Stimulated activated CD4-positive, alpha-beta T cell treated with anti-CD3 and anti-CD28 coated beads, Interleukin-2, amount 100 ng/mL, for 24 hours (primary cell): Measurements from ENCODE around the gene HFM1.
"Not testable (repeated sequence)": the region's sequence is repeated elsewhere in the genome, so short reads cannot be mapped to it uniquely, and the experiment has no call there.

Source experiments
- DNase-seq, 2 donors: peaks; one replicate each; pipeline ENCODE4 v3.0.0-alpha.2; 2020

HFM1 gene

GRCh38 chr1:91345395-91346005 lies 59.1 kb downstream of the HFM1 start:
- DNase-seq = no peak

- DNase-seq = no peak
Observed at GRCh38 chr1:91338501-91338900, 66.1 kb downstream of the HFM1 start.

GRCh38 chr1:91335603-91336002 lies 69.0 kb downstream of the HFM1 start:
- DNase-seq = no peak

- no peak for DNase-seq
Observed at GRCh38 chr1:91334856-91335255, 69.8 kb downstream of the HFM1 start.

GRCh38 chr1:91325456-91325855 lies 79.2 kb downstream of the HFM1 start:
- no peak for DNase-seq

GRCh38 chr1:91314643-91315042 lies 90.0 kb downstream of the HFM1 start:
- DNase-seq = no peak

- DNase-seq = no peak
Observed at GRCh38 chr1:91311672-91312071, 93.0 kb downstream of the HFM1 start.

GRCh38 chr1:91308544-91308943 lies 96.1 kb downstream of the HFM1 start:
- no peak for DNase-seq

GRCh38 chr1:91307784-91308409 lies 96.7 kb downstream of the HFM1 start:
- no peak for DNase-seq

GRCh38 chr1:91303165-91303564 lies 101.5 kb downstream of the HFM1 start:
- DNase-seq = no peak

- DNase-seq = not testable (repeated sequence)
Observed at GRCh38 chr1:91288843-91289553, 115.6 kb downstream of the HFM1 start.

- DNase-seq = not testable (repeated sequence)
Observed at GRCh38 chr1:91286962-91287317, 117.7 kb downstream of the HFM1 start.

- not testable (repeated sequence) for DNase-seq
Observed at GRCh38 chr1:91286259-91286961, 118.2 kb downstream of the HFM1 start.

- no peak for DNase-seq
Observed at GRCh38 chr1:91283421-91283726, 121.3 kb downstream of the HFM1 start.

GRCh38 chr1:91282695-91283420 lies 121.8 kb downstream of the HFM1 start:
- DNase-seq = peak; percentile 49 to 50

- DNase-seq = no peak
Observed at GRCh38 chr1:91281782-91282181, 122.9 kb downstream of the HFM1 start.

GRCh38 chr1:91278754-91279153 lies 125.9 kb downstream of the HFM1 start:
- DNase-seq = no peak

GRCh38 chr1:91273875-91274274 lies 130.8 kb downstream of the HFM1 start:
- DNase-seq = no peak

- no peak for DNase-seq
Observed at GRCh38 chr1:91261655-91262054, 143.0 kb downstream of the HFM1 start.

GRCh38 chr1:91245435-91245834 lies 159.2 kb downstream of the HFM1 start:
- no peak for DNase-seq

- no peak for DNase-seq
Observed at GRCh38 chr1:91244737-91245136, 159.9 kb downstream of the HFM1 start.

- no peak for DNase-seq
Observed at GRCh38 chr1:91243171-91243570, 161.5 kb downstream of the HFM1 start.

GRCh38 chr1:91234181-91234580 lies 170.5 kb downstream of the HFM1 start:
- no peak for DNase-seq
